HCT116 (cell line): ENCODE results near the gene ILDR2.

Experiments used
- CTCF ChIP-seq, 3 experiments: fragments of 200-600 bp in 1 of 3; sonication (generic) in 1 of 3; IDR thresholded peaks in 2 of 3; conservative IDR thresholded peaks in 1 of 3; 2 replicates each; pipeline ENCODE4 v1.5.1; 2012 to 2017; ENCODE audit warnings: low read depth in 2 of 3, low read length in 2 of 3, antibody characterized with exemption in 1 of 3, borderline replicate concordance in 1 of 3, control low read depth in 1 of 3, mild to moderate bottlenecking in 1 of 3, mixed read lengths in 1 of 3, mixed run types in 1 of 3, moderate library complexity in 1 of 3; ENCODE audit not compliant: insufficient read depth in 1 of 3
- JUND ChIP-seq: IDR thresholded peaks from 2 replicates; pipeline ENCODE4 v1.6.1; 2012
- POLR2A ChIP-seq: IDR thresholded peaks from 2 replicates; pipeline ENCODE4 v1.7.0; 2011; ENCODE audit warnings: borderline replicate concordance; ENCODE audit not compliant: insufficient read depth, insufficient read length; ENCODE audit errors: extremely low read depth

- TF ChIP-seq POLR2A (no peak), CTCF (IDR thresholded peaks at IDR 0.05 in 2 of 3, conservative IDR thresholded peaks at IDR 0.05 in 1 of 3; ENCODE audit: borderline replicate concordance in 1 of 3, insufficient read depth in 1 of 3, low read depth in 2 of 3, low read length in 2 of 3) (no peak), JUND (no peak)
Observed at GRCh38 chr1:166952002-166952746, 23.2 kb downstream of the ILDR2 start.
